K562 (cell line): ENCODE measurements around the gene APC. TPM values are rescaled to one million over a fixed set of nuclear protein-coding genes. Genes with fewer than 3 reads are reported as not detected.

ENCODE experiments used
- ATAC-seq: fragments of 200-7000 bp; cut with Tn5 transposase; 3 replicates; pipeline ENCODE4 v1.9.1; 2020; ENCODE audit warnings: moderate library complexity
- BruUV-seq: library from RNA; stranded (reverse); fragments of 400-500 nt; replicated peaks from 2 replicates; lab custom pipeline; 2021; lab: Mats Ljungman, UMichigan
- CTCF ChIA-PET: fragments of 300-600 bp; formaldehyde crosslinking; extraction: SDS; loops from one replicate; lab custom pipeline; 2021; ENCODE audit warnings: low intra/inter-chr PET ratio; lab: Yijun Ruan, JAX
- POLR2A ChIA-PET: fragments of 300-600, 350-650 bp; sonication (Branson Sonifier 250); formaldehyde crosslinking; extraction: SDS; loops from one replicate; lab custom pipeline; 2021; ENCODE audit warnings: antibody characterized with exemption, inconsistent platforms; lab: Yijun Ruan, JAX
- DNase-seq, 4 experiments: peaks; one replicate each; pipeline versions ENCODE4 v3.0.0 to v3.0.0-alpha.2; 2011 to 2018; ENCODE audit warnings: low spot score in 3 of 4, mixed read lengths in 3 of 4; ENCODE audit errors: extremely low read depth in 1 of 4
- FAIRE-seq: peaks from 2 replicates; lab custom pipeline; 2011; peaks lifted over from hg19 to GRCh38; lab: Jason Lieb, UNC
- H2AFZ ChIP-seq: 2 replicates; pipeline ENCODE4 v1.6.0; 2011; ENCODE audit warnings: low read depth, low read length, control low read depth, inconsistent platforms
- H3K27ac ChIP-seq: fragments of 200-600 bp; 3 replicates; pipeline ENCODE4 v1.8.0; 2011; ENCODE audit warnings: low read depth, mild to moderate bottlenecking, control low read depth, inconsistent platforms, low read length, moderate library complexity, mixed read lengths; ENCODE audit errors: extremely low read depth
- H3K27me3 ChIP-seq, 2 experiments: fragments of 300-600 bp in 1 of 2; 2 replicates in 1 of 2; 3 replicates in 1 of 2; pipeline versions ENCODE4 v1.6.0 to v1.8.0; 2011; ENCODE audit warnings: inconsistent platforms in 2 of 2, low read length in 2 of 2, mild to moderate bottlenecking in 1 of 2, mixed read lengths in 1 of 2, moderate library complexity in 1 of 2; ENCODE audit not compliant: control insufficient read depth in 2 of 2, insufficient read depth in 2 of 2
- H3K36me3 ChIP-seq: fragments of 300-600 bp; 3 replicates; pipeline ENCODE4 v1.8.0; 2011; ENCODE audit warnings: mild to moderate bottlenecking, low read length, inconsistent platforms; ENCODE audit not compliant: control insufficient read depth, insufficient read depth
- H3K4me1 ChIP-seq, 2 experiments: fragments of 200-600 bp in 1 of 2; replicated peaks in 1 of 2; 2 replicates in 1 of 2; 3 replicates in 1 of 2; pipeline versions ENCODE4 v1.5.1 to v1.8.0; 2011; ENCODE audit warnings: inconsistent platforms in 2 of 2, low read length in 2 of 2, mild to moderate bottlenecking in 1 of 2, mixed read lengths in 1 of 2, moderate library complexity in 1 of 2; ENCODE audit not compliant: control insufficient read depth in 2 of 2, insufficient read depth in 2 of 2
- H3K4me2 ChIP-seq: 2 replicates; pipeline ENCODE4 v1.6.1; 2011; ENCODE audit warnings: low read length, control low read depth, inconsistent platforms, mixed read lengths; ENCODE audit not compliant: insufficient read depth
- H3K4me3 ChIP-seq: fragments of 200-600 bp; sonication (generic), shearing (Covaris generic); 2 replicates; pipeline ENCODE4 v1.5.1; 2016; ENCODE audit warnings: control low read depth, inconsistent platforms
- H3K79me2 ChIP-seq: fragments of 200-600 bp; 3 replicates; pipeline ENCODE4 v1.8.0; 2011; ENCODE audit warnings: low read length, inconsistent platforms; ENCODE audit not compliant: control insufficient read depth, insufficient read depth
- H3K9ac ChIP-seq, 2 experiments: 2 replicates each; pipeline versions ENCODE4 v1.6.0 to v1.6.1; 2011; ENCODE audit warnings: low read depth in 2 of 2, low read length in 2 of 2, control low read depth in 1 of 2, inconsistent platforms in 1 of 2, mild to moderate bottlenecking in 1 of 2, mixed read lengths in 1 of 2; ENCODE audit not compliant: insufficient read depth in 1 of 2
- H3K9me1 ChIP-seq: one replicate; pipeline ENCODE4 v1.6.0; 2011; ENCODE audit warnings: inconsistent platforms, mild to moderate bottlenecking, low read length, moderate library complexity; ENCODE audit not compliant: control insufficient read depth, insufficient read depth
- H3K9me3 ChIP-seq: replicated peaks from 2 replicates; pipeline ENCODE4 v1.5.1; 2011; ENCODE audit warnings: low read depth, low read length, inconsistent platforms; ENCODE audit not compliant: control insufficient read depth, insufficient read depth
- H4K20me1 ChIP-seq: replicated peaks from 2 replicates; pipeline ENCODE4 v1.6.1; 2011; ENCODE audit warnings: low read length, inconsistent platforms, mixed read lengths; ENCODE audit not compliant: control insufficient read depth, insufficient read depth
- CEBPB ChIP-seq: fragments of 450-650 bp; IDR thresholded peaks from 2 replicates; pipeline ENCODE4 v1.6.1; 2016; ENCODE audit warnings: missing genetic modification characterization, missing compliant biosample characterization
- CTBP1 ChIP-seq: fragments of 450-650 bp; IDR thresholded peaks from 2 replicates; pipeline ENCODE4 v1.6.1; 2016; ENCODE audit warnings: borderline replicate concordance
- MTA1 ChIP-seq: fragments of 450-650 bp; IDR thresholded peaks from 2 replicates; pipeline ENCODE4 v1.6.1; 2017; ENCODE audit warnings: borderline replicate concordance
- MTA3 ChIP-seq: fragments of 450-650 bp; formaldehyde crosslinking; IDR thresholded peaks from 2 replicates; pipeline ENCODE4 v1.6.1; 2017; ENCODE audit warnings: mild to moderate bottlenecking, borderline replicate concordance
- RAD21 ChIP-seq, 2 experiments: fragments of 250-450 bp in 1 of 2; fragments of 450-650 bp in 1 of 2; sonication (Bioruptor Pico) in 1 of 2; formaldehyde crosslinking in 1 of 2; IDR thresholded peaks in 1 of 2; conservative IDR thresholded peaks in 1 of 2; 2 replicates each; pipeline versions ENCODE4 v1.4.0 to v1.8.0; 2020 to 2022; ENCODE audit warnings: mild to moderate bottlenecking in 2 of 2, moderate library complexity in 1 of 2
- SMARCC2 ChIP-seq: fragments of 450-650 bp; IDR thresholded peaks from 2 replicates; pipeline ENCODE4 v1.6.1; 2017; ENCODE audit warnings: antibody characterized with exemption, moderate library complexity, mild to moderate bottlenecking, low read depth
- SREBF2 ChIP-seq: sonication (generic); formaldehyde crosslinking; IDR thresholded peaks from 2 replicates; pipeline ENCODE4 v1.4.0; 2020; ENCODE audit warnings: mild to moderate bottlenecking, missing genetic modification reagents
- TEAD1 ChIP-seq, 2 experiments: fragments of 450-650 bp in 1 of 2; sonication (generic) in 1 of 2; formaldehyde crosslinking; IDR thresholded peaks; 2 replicates each; pipeline versions ENCODE4 v1.4.0 to v1.8.0; 2020 to 2022; ENCODE audit warnings: mild to moderate bottlenecking in 2 of 2, missing genetic modification reagents in 1 of 2
- ZNF3 ChIP-seq: fragments of 250-450 bp; sonication (Bioruptor Pico); IDR thresholded peaks from 2 replicates; pipeline ENCODE4 v1.5.0; 2021; ENCODE audit warnings: mild to moderate bottlenecking, moderate library complexity
- WGBS: fragments of 100-300 bp; shearing (Covaris generic); methylation state at CpG from one replicate; pipeline ENCODE4 v1.1.6; 2016; ENCODE audit warnings: low coverage, mixed read lengths; ENCODE audit not compliant: insufficient coverage; ENCODE audit errors: missing lambda C conversion rate; 5-methylcytosine and 5-hydroxymethylcytosine counted together
- in situ Hi-C: fragments of 300-500 bp; cut with MboI; formaldehyde crosslinking; loops from 4 replicates; pipeline ENCODE4 v1.15.0; 2018; ENCODE audit warnings: inconsistent platforms, mixed read lengths
- intact Hi-C: fragments of 100-400 bp; cut with micrococcal nuclease; formaldehyde crosslinking; loops from 2 replicates; pipeline ENCODE4 v1.14.2; 2022
- polyA plus RNA-seq, 8 experiments: library from polyadenylated mRNA; depleted of rRNA in 4 of 8; stranded (reverse) in 5 of 8; unstranded in 3 of 8; fragments of >200 nt; fragmentation: Nextera tagmentation in 2 of 8; fragmentation: Illumina TruSeq in 1 of 8; extraction: Ambion mirVana in 2 of 8; extraction: Trizol in 1 of 8; gene quantifications; 2 replicates each; pipeline versions ENCODE4 v1.2.1 to v1.2.3, GENCODE V29; 2011 to 2014; ENCODE audit warnings: inconsistent platforms in 1 of 8, missing spikeins in 1 of 8
- total RNA-seq, 7 experiments: library from RNA; depleted of rRNA in 6 of 7; stranded (reverse); fragments of >200 nt in 6 of 7; fragmentation: Illumina TruSeq in 2 of 7; extraction: Trizol in 2 of 7; gene quantifications; 2 replicates each; pipeline versions ENCODE4 v1.2.1 to v1.2.3, GENCODE V29; 2011 to 2021; ENCODE audit warnings: low replicate concordance in 1 of 7
- TF ChIP-seq, protein P1 (sequence below), 2 experiments: IDR thresholded peaks in 1 of 2; conservative IDR thresholded peaks in 1 of 2; 2 replicates each; pipeline ENCODE4 v1.6.1; 2016; ENCODE audit warnings: low read depth in 2 of 2, mild to moderate bottlenecking in 1 of 2, missing compliant biosample characterization in 1 of 2, missing genetic modification characterization in 1 of 2, moderate library complexity in 1 of 2

The APC gene
- total and polyA plus RNA-seq, 9 of the 15 experiments (the other 6 are each of a cell fraction or from before 2014, with no cell fraction given) = 5.7 to 29.5 (median 15.4) TPM

- Histone ChIP-seq H3K27ac (peak overlapping the region; percentile 48; the same call in 2 of the 3 replicates), H3K27me3 (no peaks in the 10 kb centered on the region), H3K4me2 (peak overlapping the region; percentile 51), H4K20me1 (no peaks in the 10 kb centered on the region), H3K9me3 (no peaks in the 10 kb centered on the region), H2AFZ (peak overlapping the region; percentile 50), H3K9ac (no peak overlapping the region), H3K36me3 (no peaks in the 10 kb centered on the region; the same call in 2 of the 3 replicates), H3K9me1 (no peaks in the 10 kb centered on the region), H3K79me2 (no peaks in the 10 kb centered on the region), H3K4me3 (no peak overlapping the region), H3K4me1 (peaks cover 0 to 24% of the 10 kb centered on the region in 2 experiments; a peak in 2 of 5 replicates)
- BruUV-seq = no TSS peak
- ATAC-seq (peak; percentile 77), DNase-seq (peak in 3 of 4 experiments; percentile 29 to 79 (median 67)), FAIRE-seq (peak; percentile 85)
- ChIA-PET POLR2A (interaction anchor here (0.7 to 1.6 kb wide), 8 partner anchors 9 to 146 kb away, joined by 3 to 8 read pairs (median 4); partner anchors contain the start of gene APC), CTCF (interaction anchor here (0.6 kb wide), 1 partner anchor 1186 kb away, joined by 3 read pairs; no protein-coding TSS in a partner anchor)
- intact Hi-C loops (loop anchor here (5.0 to 10.0 kb wide), 5 partner anchors 167 to 910 kb away; partner anchors contain the start of genes DCP2, REEP5 and SRP19), in situ Hi-C loops (no loop called here)
- 0% methylated on average over 3 of the region's 3 CpGs for WGBS
- TF ChIP-seq TEAD1 (CRISPR knock-in tag; IDR thresholded peaks at IDR 0.05) = peak; percentile 63 to 67; a peak in 2 of 4 replicates
- TF ChIP-seq CEBPB (tag) = peak; percentile 99
- peak in 1 of 2 experiments; percentile 24; a peak in 1 of 4 replicates for TF ChIP-seq RAD21 (CRISPR knock-in tag; conservative IDR thresholded peaks at IDR 0.05 in 1 of 2, IDR thresholded peaks at IDR 0.05 in 1 of 2)
- TF ChIP-seq ZNF3 (CRISPR knock-in tag) = no peak
- TF ChIP-seq MTA3 = no peak
- peak; percentile 66; the same call in 1 of the 2 replicates for TF ChIP-seq CTBP1
- TF ChIP-seq SMARCC2 = peak; percentile 69; the same call in 1 of the 2 replicates
- TF ChIP-seq SREBF2 = no peak
- TF ChIP-seq, protein P1, sequence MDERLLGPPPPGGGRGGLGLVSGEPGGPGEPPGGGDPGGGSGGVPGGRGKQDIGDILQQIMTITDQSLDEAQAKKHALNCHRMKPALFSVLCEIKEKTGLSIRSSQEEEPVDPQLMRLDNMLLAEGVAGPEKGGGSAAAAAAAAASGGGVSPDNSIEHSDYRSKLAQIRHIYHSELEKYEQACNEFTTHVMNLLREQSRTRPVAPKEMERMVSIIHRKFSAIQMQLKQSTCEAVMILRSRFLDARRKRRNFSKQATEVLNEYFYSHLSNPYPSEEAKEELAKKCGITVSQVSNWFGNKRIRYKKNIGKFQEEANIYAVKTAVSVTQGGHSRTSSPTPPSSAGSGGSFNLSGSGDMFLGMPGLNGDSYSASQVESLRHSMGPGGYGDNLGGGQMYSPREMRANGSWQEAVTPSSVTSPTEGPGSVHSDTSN (CRISPR knock-in tag; IDR thresholded peaks at IDR 0.05; ENCODE audit: low read depth) = no peak
- TF ChIP-seq, protein P1 (tag; conservative IDR thresholded peaks at IDR 0.05; ENCODE audit: low read depth) = peak; percentile 69
- TF ChIP-seq MTA1 = peak; percentile 51; the same call in 1 of the 2 replicates
Measured at GRCh38 chr5:112694853-112695709, 42.6 kb upstream of the APC start.
